Hematopoietic multipotent progenitor cell treated with erythropoietin and hydrocortisone succinate and interleukin-3 and kit ligand, for 8 days (in vitro differentiated cells): ENCODE data around the gene KCNJ6.
A peak's percentile ranks its signal among the peaks of the same experiment; 100 is the strongest.
"Not testable (repeated sequence)": the region's sequence is repeated elsewhere in the genome, so short reads cannot be mapped to it uniquely, and the experiment has no call there.

Source experiments
- DNase-seq: peaks from one replicate; pipeline ENCODE4 v3.0.0-alpha.2; 2015

KCNJ6 gene

GRCh38 chr21:37592496-37592895, 323.8 kb downstream of the KCNJ6 start:
- DNase-seq, result no peak

DNA sequence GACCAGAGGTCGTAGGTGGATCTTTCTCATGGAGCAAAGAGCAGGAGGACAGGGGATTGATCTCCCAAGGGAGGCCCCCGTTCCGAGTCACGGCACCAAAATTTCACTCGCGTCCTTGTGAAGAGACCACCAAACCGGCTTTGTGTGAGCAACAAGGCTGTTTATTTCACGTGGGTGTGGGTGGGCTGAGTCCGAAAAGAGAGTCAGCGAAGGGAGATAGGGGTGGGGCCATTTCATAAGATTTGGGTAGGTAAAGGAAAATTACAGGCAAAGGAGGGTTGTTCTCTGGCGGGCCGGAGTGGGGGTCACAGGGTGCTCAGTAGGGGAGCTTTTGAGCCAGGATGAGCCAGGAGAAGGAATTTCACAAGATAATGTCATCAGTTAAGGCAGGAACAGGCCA, 324.3 kb downstream of the KCNJ6 start:
- DNase-seq, result not testable (repeated sequence)

DNA sequence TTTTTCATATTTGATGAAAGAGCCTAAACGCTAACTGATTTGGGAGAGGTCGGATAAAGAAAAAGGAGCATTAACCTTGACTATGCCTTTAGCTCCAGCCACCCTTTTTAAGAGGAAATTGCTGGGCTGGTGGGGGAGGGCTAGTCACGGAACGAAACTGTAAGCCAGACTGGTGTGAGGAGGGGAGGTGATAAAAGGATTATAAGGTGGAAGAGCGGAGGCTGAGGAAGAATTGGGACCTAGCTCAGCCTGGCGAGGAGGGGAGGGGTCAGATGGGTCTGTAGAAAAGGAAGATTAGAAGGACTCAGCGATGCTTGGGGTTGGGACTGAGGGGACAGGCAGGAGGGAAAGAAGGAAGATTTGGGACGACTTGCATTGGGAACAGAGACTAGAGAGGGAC, 325.4 kb downstream of the KCNJ6 start:
- DNase-seq, result not testable (repeated sequence)

DNA sequence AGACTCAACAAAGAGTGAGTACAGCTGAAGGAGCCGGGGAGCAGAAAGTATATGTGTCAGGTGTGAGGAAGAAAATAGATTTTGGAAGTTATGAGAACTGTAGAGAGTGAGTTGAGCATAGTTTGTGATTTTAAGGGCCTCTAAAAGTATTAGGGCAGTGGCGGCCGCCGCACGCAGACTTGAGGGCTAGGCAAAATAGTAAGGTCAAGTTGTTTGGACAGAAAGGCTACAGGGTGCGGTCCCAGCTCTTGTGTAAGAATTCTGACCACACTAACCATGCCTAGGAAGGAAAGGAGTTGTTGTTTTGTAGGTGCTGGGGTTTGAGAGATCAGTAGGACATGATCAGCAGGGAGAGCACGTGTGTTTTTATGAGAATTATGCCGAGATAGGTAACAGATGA, 327.6 kb downstream of the KCNJ6 start:
- DNase-seq, result not testable (repeated sequence)

- DNase-seq, result no peak
These were observed 328.6 kb downstream of the KCNJ6 start for GRCh38 chr21:37587635-37588177.

- no peak for DNase-seq
These were observed 329.1 kb downstream of the KCNJ6 start for GRCh38 chr21:37587203-37587602.

- peak; percentile 71 for DNase-seq
These were observed 333.7 kb downstream of the KCNJ6 start for GRCh38 chr21:37582590-37582989.

DNA sequence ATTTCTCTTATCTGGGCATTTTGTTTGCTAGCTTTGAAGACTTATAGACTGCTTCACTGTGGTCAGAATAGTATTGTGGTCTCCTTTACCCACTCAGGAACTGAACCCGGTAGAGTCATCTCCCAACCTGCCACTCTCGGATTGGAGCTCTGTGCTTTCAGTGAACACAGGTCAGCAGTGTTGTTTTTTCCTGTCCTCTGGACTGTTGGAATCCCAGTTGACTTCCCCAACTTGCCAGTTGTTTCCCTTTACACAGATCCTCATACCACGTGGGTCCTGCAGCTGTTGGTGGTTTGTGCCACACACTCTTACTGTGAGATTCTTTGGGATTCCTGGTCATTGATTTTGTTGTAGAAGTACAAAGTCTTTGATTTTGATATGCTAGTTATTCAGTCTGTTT, 335.6 kb downstream of the KCNJ6 start:
- DNase-seq, result no peak

DNA sequence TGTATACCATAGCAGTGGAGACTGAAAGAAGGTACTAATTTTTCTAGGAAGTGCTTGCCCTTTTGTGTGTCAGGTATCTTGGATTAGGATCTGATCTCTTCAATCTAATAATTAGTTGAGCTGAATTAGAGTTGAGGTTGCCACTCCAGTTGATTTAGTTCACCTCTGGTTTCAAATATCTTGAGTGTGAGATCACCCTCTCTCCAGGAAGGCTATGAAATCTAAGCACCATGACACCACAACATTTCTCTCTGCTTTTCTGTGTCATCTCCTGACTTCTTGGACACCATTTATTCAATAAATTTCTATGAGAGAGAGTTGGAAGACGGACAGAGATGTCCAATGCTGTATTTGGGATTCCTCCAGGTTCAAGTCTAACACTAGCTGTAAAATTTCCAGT, 336.9 kb downstream of the KCNJ6 start:
- DNase-seq, result no peak

DNA sequence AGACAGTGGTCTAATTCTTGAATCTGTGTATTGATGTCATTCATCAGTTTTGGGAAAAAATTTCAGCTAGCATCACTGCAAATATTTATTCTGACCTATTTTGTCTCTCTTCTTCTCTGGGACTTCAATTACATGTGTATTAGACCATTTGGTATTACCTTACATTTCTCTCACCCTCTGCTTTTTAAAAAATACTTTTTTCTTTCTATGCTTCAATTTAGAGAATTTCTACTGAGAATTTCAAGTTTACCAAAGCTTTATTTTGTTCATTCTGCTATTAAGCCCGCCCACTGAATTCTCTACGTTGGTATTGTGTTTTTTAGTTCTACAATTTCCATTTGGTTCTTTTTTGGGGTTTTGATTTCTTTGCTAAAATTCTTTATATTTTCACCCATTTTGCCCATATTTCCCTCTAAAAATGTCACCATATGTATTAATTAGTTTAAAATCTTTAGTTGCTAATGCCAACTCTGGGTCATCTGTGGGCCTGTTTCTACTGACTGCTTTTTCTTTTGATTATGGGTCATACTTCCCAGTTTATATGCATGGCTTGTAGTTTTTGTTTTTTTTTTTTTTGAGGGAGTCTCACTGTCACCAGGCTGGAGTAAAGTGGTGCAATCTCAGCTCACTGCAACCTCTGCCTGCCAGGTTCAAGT, 337.7 kb downstream of the KCNJ6 start:
- no peak for DNase-seq

GRCh38 chr21:37576929-37577328, 339.3 kb downstream of the KCNJ6 start:
- DNase-seq, result not testable (repeated sequence)

GRCh38 chr21:37575580-37575979, 340.7 kb downstream of the KCNJ6 start:
- no peak for DNase-seq

GRCh38 chr21:37574751-37575150, 341.5 kb downstream of the KCNJ6 start:
- DNase-seq, result no peak

DNA sequence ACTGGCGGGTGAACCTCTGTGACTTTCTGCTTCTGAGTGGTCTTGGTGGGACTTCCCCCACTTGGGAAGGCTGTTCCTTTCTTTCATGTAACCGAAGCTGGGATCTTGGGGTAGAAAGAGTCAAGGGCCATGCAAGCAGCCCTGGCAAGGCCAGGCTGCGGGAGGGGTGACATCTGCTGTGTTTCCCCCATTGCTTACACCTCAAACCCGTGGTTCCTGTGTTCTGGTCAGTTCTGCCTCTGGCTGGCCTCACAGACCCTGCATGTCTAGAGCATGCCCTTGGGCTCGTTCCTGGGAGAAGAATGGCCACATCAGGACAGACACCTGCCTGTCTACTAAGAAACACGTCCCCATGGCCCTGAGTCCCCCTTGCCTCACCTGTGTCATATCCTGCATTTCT, 341.9 kb downstream of the KCNJ6 start:
- DNase-seq, result no peak

GRCh38 chr21:37571442-37571841, 344.8 kb downstream of the KCNJ6 start:
- no peak for DNase-seq

- no peak for DNase-seq
These were observed 347.3 kb downstream of the KCNJ6 start for GRCh38 chr21:37568916-37569315.

DNA sequence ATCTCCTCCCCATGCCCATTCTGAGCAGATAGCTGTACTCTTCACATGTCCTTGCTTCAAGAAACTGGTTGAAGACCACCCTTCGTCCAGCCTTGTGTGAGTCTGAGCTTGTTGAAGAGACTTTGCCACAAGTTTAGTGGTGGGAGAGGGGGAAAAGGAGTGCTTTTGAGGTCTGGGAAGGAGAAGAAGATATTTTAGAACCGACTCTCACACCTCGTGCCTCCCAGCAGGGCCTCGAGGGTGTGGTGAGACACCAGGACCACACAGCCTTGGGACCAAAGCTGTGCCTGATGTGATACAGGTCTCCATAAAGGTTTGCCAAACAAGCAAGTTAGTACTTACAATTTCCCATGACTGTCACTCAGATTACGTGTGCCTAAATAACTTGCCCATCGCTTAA, 347.8 kb downstream of the KCNJ6 start:
- DNase-seq, result no peak

DNA sequence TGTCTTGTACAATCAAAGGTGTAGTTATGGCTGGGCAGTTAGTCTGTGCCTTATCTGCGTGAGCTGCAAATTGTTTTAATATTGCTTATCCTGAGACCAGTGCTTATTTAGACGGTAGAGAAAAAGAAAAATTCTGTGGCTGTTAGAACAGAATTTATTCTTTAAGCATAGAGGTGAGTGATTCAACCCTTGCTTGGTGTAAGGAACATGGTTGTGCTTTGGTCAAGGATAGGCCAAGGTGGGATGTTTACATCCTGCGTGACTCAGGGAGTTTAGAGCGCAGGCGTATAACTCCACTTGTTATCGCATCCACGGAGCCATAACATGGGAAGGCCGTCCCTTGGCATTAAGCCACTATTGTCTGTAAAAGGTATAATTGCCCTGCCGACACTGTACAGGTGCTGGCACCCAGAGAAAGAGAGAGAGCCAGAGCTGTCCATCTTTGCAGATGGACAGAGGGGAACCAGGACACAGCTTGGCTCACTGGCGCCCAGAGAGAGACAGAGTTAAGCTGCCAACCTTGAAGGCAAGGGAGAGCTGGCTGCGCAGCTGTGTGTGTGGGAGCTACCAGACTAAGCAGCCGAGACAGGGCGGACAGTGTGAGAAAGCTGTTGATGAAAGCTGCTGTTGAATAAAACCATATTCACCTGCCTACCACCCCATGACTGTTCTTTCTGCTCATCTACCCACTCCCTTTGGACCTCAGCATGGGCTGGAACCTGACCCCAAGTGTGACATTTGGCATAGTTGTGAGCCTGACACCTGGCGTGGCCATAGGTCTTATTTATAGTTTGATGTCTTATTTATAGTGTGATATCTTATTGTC, 349.3 kb downstream of the KCNJ6 start:
- no peak for DNase-seq

DNA sequence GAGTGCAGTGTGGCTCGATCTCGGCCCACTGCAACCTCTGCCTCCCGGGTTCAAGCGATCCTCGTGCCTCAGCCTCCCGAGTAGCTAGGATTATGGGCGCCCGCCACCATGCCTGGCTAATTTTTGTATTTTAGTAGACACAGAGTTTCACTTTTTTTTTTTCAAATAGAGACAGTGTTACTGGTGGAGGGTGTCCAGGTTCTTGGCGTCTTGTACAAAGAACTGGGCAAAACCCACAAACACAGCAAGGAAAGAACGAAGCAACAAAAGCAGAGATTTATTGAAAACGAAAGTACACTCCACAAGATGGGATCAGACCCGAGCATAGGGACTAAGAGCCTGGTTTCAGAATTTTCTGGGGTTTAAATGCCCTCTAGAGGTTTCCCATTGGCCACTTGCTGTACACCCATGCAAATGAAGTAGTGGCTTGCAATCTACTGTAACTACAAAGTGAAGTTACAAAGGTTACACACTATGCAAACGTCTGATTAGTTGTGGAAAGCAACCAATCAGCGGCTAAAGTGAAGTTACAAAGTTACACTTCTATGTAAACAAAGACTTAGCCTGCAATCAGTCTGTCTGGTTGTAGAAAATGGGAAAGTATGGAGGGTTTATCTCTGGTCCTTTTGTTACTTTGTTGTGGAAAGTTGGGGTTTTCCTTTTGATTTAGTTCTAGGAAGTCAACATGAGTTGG, 350.6 kb downstream of the KCNJ6 start:
- peak; percentile 38 for DNase-seq

DNA sequence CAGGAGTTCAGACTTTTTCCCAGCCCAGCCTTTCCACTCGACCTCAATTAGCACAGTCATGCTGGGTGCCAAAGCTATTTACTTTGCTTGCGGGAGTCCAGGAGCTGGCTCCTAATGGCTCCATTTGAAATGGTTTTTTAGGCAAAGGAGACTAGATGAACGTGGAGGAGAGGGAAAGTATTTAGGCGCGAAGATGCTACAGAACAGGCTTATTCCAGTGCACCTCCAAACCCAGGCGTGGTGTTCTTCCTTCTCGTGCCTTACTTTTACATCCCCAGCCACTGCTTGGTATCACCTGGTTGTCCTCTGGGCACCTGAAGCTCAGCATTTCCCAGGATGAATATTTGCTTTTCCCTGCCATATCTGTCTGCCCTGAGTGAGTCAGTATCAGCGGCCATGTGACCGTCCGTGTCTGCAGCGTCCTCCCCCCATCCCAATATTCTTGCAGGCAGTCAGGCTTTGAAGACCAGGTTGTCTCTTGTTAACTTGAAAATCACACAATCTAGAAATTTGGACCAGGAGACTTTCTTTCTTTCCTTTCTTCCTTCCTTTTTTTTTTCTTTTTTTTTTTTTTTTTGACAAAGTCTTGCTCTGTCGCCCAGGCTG, 351.2 kb downstream of the KCNJ6 start:
- DNase-seq, result no peak

DNA sequence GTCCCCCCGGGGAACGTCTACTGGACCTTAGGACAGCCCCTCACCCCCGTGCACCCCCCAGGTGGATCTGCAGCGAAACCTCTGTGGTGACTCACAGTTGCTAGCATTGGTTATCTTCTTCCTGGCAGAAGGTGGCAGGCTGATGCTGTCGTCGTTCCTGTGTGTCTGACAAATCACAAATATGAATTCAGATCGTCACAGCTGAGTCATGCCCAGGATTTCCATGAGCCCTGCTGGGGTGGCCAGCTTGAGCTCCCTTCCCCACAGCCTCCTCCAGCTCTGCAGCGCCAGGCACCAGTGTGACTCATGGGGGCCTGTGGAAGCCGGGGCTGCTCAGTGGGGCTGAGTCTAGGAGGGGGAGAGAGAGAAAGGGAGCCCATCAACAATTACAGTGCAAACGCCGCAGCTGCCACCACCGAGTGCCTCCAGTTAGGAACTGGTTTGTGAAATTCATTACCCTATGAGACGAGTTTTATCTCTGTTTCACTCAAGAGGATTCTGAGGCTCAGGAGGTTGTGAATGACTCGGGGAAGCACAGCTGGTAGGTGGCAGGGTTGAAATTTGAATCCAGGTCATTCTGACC, 351.8 kb downstream of the KCNJ6 start:
- DNase-seq, result peak; percentile 89

GRCh38 chr21:37563641-37564340, 352.5 kb downstream of the KCNJ6 start:
- peak; percentile 93 for DNase-seq
